Common myeloid progenitor, CD34-positive (primary cell): ENCODE measurements around the gene GRIPAP1.

Experiments used
- CTCF ChIA-PET: fragments of 350-600 bp; sonication (Branson Sonifier 250); formaldehyde crosslinking; loops from one replicate; lab custom pipeline; 2021; ENCODE audit warnings: antibody characterized with exemption; lab: Charles Lee
- POLR2A ChIA-PET: fragments of 350-600 bp; sonication (Branson Sonifier 250); formaldehyde crosslinking; loops from one replicate; lab custom pipeline; 2021; ENCODE audit warnings: antibody characterized with exemption; lab: Charles Lee
- DNase-seq, 3 donors: peaks; one replicate each; pipeline versions ENCODE4 v3.0.0 to v3.0.0-alpha.2; 2013
- H3K27ac ChIP-seq, 2 experiments: 1 replicate in 1 of 2; 2 replicates in 1 of 2; pipeline ENCODE4 v1.7.0; 2013; ENCODE audit warnings: inconsistent platforms in 2 of 2, low read length in 2 of 2, mild to moderate bottlenecking in 2 of 2, low read depth in 1 of 2, moderate library complexity in 1 of 2; ENCODE audit not compliant: severe bottlenecking in 2 of 2, insufficient read depth in 1 of 2, poor library complexity in 1 of 2
- H3K27me3 ChIP-seq, 5 experiments: replicated peaks in 2 of 5; 1 replicate in 3 of 5; 2 replicates in 2 of 5; pipeline versions ENCODE4 v1.6.1 to v1.7.0; 2013; ENCODE audit warnings: low read length in 4 of 5, mild to moderate bottlenecking in 2 of 5, moderate library complexity in 2 of 5, inconsistent platforms in 1 of 5; ENCODE audit not compliant: insufficient read depth in 5 of 5, control insufficient read depth in 4 of 5
- H3K36me3 ChIP-seq, 4 experiments: 1 replicate in 2 of 4; 2 replicates in 2 of 4; pipeline versions ENCODE4 v1.6.1 to v1.7.0; 2013; ENCODE audit warnings: low read length in 3 of 4, control low read depth in 1 of 4, mild to moderate bottlenecking in 1 of 4; ENCODE audit not compliant: control insufficient read depth in 4 of 4, insufficient read depth in 4 of 4
- H3K4me1 ChIP-seq, 4 experiments: 1 replicate in 3 of 4; 2 replicates in 1 of 4; pipeline versions ENCODE4 v1.6.1 to v1.7.1; 2013; ENCODE audit warnings: low read length in 3 of 4, mild to moderate bottlenecking in 3 of 4, control low read depth in 1 of 4, inconsistent platforms in 1 of 4, moderate library complexity in 1 of 4; ENCODE audit not compliant: control insufficient read depth in 4 of 4, insufficient read depth in 4 of 4; ENCODE audit errors: control extremely low read depth in 1 of 4
- H3K4me3 ChIP-seq, 7 experiments: 1 replicate in 4 of 7; 2 replicates in 3 of 7; pipeline versions ENCODE4 v1.5.1 to v1.7.0; 2013; ENCODE audit warnings: mild to moderate bottlenecking in 7 of 7, low read length in 6 of 7, moderate library complexity in 6 of 7, inconsistent platforms in 2 of 7, low read depth in 2 of 7, control low read depth in 1 of 7; ENCODE audit not compliant: insufficient read depth in 4 of 7, control insufficient read depth in 1 of 7; ENCODE audit errors: extremely low read depth in 1 of 7
- H3K9me3 ChIP-seq, 5 experiments: 1 replicate in 4 of 5; 2 replicates in 1 of 5; pipeline versions ENCODE4 v1.6.1 to v1.7.1; 2013; ENCODE audit warnings: low read length in 4 of 5, mild to moderate bottlenecking in 2 of 5, inconsistent platforms in 1 of 5, low read depth in 1 of 5, moderate library complexity in 1 of 5; ENCODE audit not compliant: control insufficient read depth in 4 of 5, insufficient read depth in 2 of 5; ENCODE audit errors: control extremely low read depth in 1 of 5
- WGBS: methylation state at CpG from one replicate; pipeline ENCODE4 v1.1.5; 2013; ENCODE audit not compliant: insufficient coverage; 5-methylcytosine and 5-hydroxymethylcytosine counted together

GRIPAP1 gene

GRCh38 chrX:48927736-48928382 lies 74.2 kb downstream of the GRIPAP1 start:
- peaks cover 0 to 3% (median 2%) of the 10 kb centered on the region in 4 experiments for H3K4me1 ChIP-seq
- peaks cover 4 to 43% (median 19%) of the 10 kb centered on the region in 4 experiments for H3K36me3 ChIP-seq
- CTCF ChIA-PET, result interaction anchor here (1.3 kb wide), 1 partner anchor 12 kb away, joined by 5 read pairs; no protein-coding TSS in a partner anchor
- no peak for DNase-seq
- H3K9me3 ChIP-seq, result no peaks in the 10 kb centered on the region
- POLR2A ChIA-PET, result no interaction called here
- H3K27ac ChIP-seq, result no peak overlapping the region
- no peak overlapping the region for H3K4me3 ChIP-seq
- WGBS, result 80% methylated on average over 1 of the region's 2 CpGs
- H3K27me3 ChIP-seq, result no peaks in the 10 kb centered on the region

- ChIA-PET CTCF (interaction anchor here (1.3 kb wide), 1 partner anchor 13 kb away, joined by 5 read pairs; no protein-coding TSS in a partner anchor), POLR2A (no interaction called here)
- Histone ChIP-seq H3K4me3 (no peak overlapping the region), H3K9me3 (no peaks in the 10 kb centered on the region), H3K27ac (no peak overlapping the region), H3K4me1 (peaks cover 0 to 5% (median 2%) of the 10 kb centered on the region in 4 experiments), H3K36me3 (peaks cover 4 to 48% (median 21%) of the 10 kb centered on the region in 4 experiments), H3K27me3 (no peaks in the 10 kb centered on the region)
- no CpG with 5 or more reads among the region's 5 CpGs for WGBS
- no peak for DNase-seq
Observed at GRCh38 chrX:48927123-48927522, 74.9 kb downstream of the GRIPAP1 start.

- WGBS, result 89% methylated on average over 3 of the region's 5 CpGs
- no peak overlapping the region for H3K4me3 ChIP-seq
- DNase-seq, result no peak
- CTCF ChIA-PET, result interaction anchor here (0.6 kb wide), 1 partner anchor 29 kb away, joined by 4 read pairs; no protein-coding TSS in a partner anchor
- H3K27me3 ChIP-seq, result no peaks in the 10 kb centered on the region
- no peaks in the 10 kb centered on the region for H3K9me3 ChIP-seq
- H3K27ac ChIP-seq, result no peak overlapping the region
- peaks cover 4 to 43% (median 20%) of the 10 kb centered on the region in 4 experiments for H3K36me3 ChIP-seq
- peaks cover 12 to 30% (median 23%) of the 10 kb centered on the region in 4 experiments for H3K4me1 ChIP-seq
- POLR2A ChIA-PET, result interaction anchor here (1.0 kb wide), 1 partner anchor 12 kb away, joined by 4 read pairs; no protein-coding TSS in a partner anchor
Observed at GRCh38 chrX:48924270-48924669, 77.8 kb downstream of the GRIPAP1 start.

GRCh38 chrX:48923771-48924170 lies 78.3 kb downstream of the GRIPAP1 start:
- Histone ChIP-seq H3K4me3 (no peak overlapping the region), H3K27ac (no peak overlapping the region), H3K4me1 (peaks cover 12 to 30% (median 25%) of the 10 kb centered on the region in 4 experiments), H3K36me3 (peaks cover 4 to 43% (median 20%) of the 10 kb centered on the region in 4 experiments), H3K27me3 (no peaks in the 10 kb centered on the region), H3K9me3 (no peaks in the 10 kb centered on the region)
- WGBS, result 96% methylated on average over 13 of the region's 13 CpGs
- ChIA-PET POLR2A (interaction anchor here (1.0 kb wide), 1 partner anchor 13 kb away, joined by 4 read pairs; no protein-coding TSS in a partner anchor), CTCF (interaction anchor here (0.6 kb wide), 1 partner anchor 29 kb away, joined by 4 read pairs; no protein-coding TSS in a partner anchor)
- DNase-seq, result no peak
